K562 (cell line): ENCODE measurements around the gene ZMYND19. TPM values are rescaled to one million over a fixed set of nuclear protein-coding genes. Genes with fewer than 3 reads are reported as not detected.

ENCODE experiments used
- E2F3 ChIP-seq: fragments of 250-450 bp; sonication (Bioruptor Pico); IDR thresholded peaks from 2 replicates; pipeline ENCODE4 v1.4.0; 2020; ENCODE audit warnings: mild to moderate bottlenecking
- ELF1 ChIP-seq: fragments of 200-800 bp; sonication (Bioruptor generic); IDR thresholded peaks from 2 replicates; pipeline ENCODE4 v1.6.1; 2016; ENCODE audit warnings: missing genetic modification characterization, missing compliant biosample characterization
- IRF2 ChIP-seq: sonication (generic); formaldehyde crosslinking; IDR thresholded peaks from 2 replicates; pipeline ENCODE4 v1.8.1; 2022; ENCODE audit warnings: mild to moderate bottlenecking, missing genetic modification reagents
- MXD1 ChIP-seq: fragments of 250-450 bp; sonication (Bioruptor Pico); IDR thresholded peaks from 2 replicates; pipeline ENCODE4 v1.8.0; 2021; ENCODE audit warnings: borderline replicate concordance, mild to moderate bottlenecking, moderate library complexity; ENCODE audit not compliant: poor library complexity, severe bottlenecking
- NELFE ChIP-seq: IDR thresholded peaks from 2 replicates; pipeline ENCODE4 v1.6.1; 2011; ENCODE audit warnings: mild to moderate bottlenecking; ENCODE audit not compliant: insufficient read depth, insufficient read length
- PHB ChIP-seq: fragments of 250-450 bp; sonication (Bioruptor Pico); IDR thresholded peaks from 2 replicates; pipeline ENCODE4 v1.5.0; 2021
- RBBP5 ChIP-seq: fragments of 200-600 bp; sonication (generic); IDR thresholded peaks from 2 replicates; pipeline ENCODE4 v1.6.1; 2012; ENCODE audit warnings: borderline replicate concordance, mild to moderate bottlenecking, low read length, control low read depth, inconsistent platforms; ENCODE audit not compliant: insufficient read depth, poor library complexity, severe bottlenecking
- RFX1 ChIP-seq: fragments of 450-650 bp; IDR thresholded peaks from 2 replicates; pipeline ENCODE4 v1.6.1; 2016; ENCODE audit warnings: mild to moderate bottlenecking, moderate library complexity
- SP1 ChIP-seq: sonication (generic); formaldehyde crosslinking; IDR thresholded peaks from 2 replicates; pipeline ENCODE4 v1.8.1; 2022; ENCODE audit warnings: mild to moderate bottlenecking, missing genetic modification reagents
- TCF7L2 ChIP-seq: fragments of 150-350 bp; IDR thresholded peaks from 2 replicates; pipeline ENCODE4 v1.6.1; 2016; ENCODE audit warnings: low read depth, mild to moderate bottlenecking, low read length, moderate library complexity
- polyA plus RNA-seq, 8 experiments: library from polyadenylated mRNA; depleted of rRNA in 4 of 8; stranded (reverse) in 5 of 8; unstranded in 3 of 8; fragments of >200 nt; fragmentation: Nextera tagmentation in 2 of 8; fragmentation: Illumina TruSeq in 1 of 8; extraction: Ambion mirVana in 2 of 8; extraction: Trizol in 1 of 8; gene quantifications; 2 replicates each; pipeline versions ENCODE4 v1.2.1 to v1.2.3, GENCODE V29; 2011 to 2014; ENCODE audit warnings: inconsistent platforms in 1 of 8, missing spikeins in 1 of 8
- total RNA-seq, 7 experiments: library from RNA; depleted of rRNA in 6 of 7; stranded (reverse); fragments of >200 nt in 6 of 7; fragmentation: Illumina TruSeq in 2 of 7; extraction: Trizol in 2 of 7; gene quantifications; 2 replicates each; pipeline versions ENCODE4 v1.2.1 to v1.2.3, GENCODE V29; 2011 to 2021; ENCODE audit warnings: low replicate concordance in 1 of 7
- TF ChIP-seq, protein P1 (sequence below): fragments of 250-450 bp; sonication (Bioruptor Pico); IDR thresholded peaks from 2 replicates; pipeline ENCODE4 v1.5.0; 2022; ENCODE audit warnings: mild to moderate bottlenecking
- TF ChIP-seq, protein P2 (sequence below), 2 experiments: fragments of 450-650 bp; formaldehyde crosslinking in 1 of 2; IDR thresholded peaks; 2 replicates each; pipeline versions ENCODE4 v1.4.0 to v1.6.1; 2014 to 2020; ENCODE audit warnings: mild to moderate bottlenecking in 2 of 2, borderline replicate concordance in 1 of 2, low read depth in 1 of 2

The ZMYND19 gene
- total and polyA plus RNA-seq, 9 of the 15 experiments (the other 6 are each of a cell fraction or from before 2014, with no cell fraction given): 1.0 to 86.7 (median 44.0) TPM

- TF ChIP-seq NELFE (no peak), RFX1 (no peak), ELF1 (tag) (no peak), PHB (no peak), E2F3 (CRISPR knock-in tag) (no peak), MXD1 (no peak), IRF2 (CRISPR knock-in tag) (no peak), RBBP5 (no peak), SP1 (CRISPR knock-in tag) (0 out of 2 replicates have a peak, but pooled peaks have one; percentile 24), TCF7L2 (no peak)
- TF ChIP-seq, protein P1, sequence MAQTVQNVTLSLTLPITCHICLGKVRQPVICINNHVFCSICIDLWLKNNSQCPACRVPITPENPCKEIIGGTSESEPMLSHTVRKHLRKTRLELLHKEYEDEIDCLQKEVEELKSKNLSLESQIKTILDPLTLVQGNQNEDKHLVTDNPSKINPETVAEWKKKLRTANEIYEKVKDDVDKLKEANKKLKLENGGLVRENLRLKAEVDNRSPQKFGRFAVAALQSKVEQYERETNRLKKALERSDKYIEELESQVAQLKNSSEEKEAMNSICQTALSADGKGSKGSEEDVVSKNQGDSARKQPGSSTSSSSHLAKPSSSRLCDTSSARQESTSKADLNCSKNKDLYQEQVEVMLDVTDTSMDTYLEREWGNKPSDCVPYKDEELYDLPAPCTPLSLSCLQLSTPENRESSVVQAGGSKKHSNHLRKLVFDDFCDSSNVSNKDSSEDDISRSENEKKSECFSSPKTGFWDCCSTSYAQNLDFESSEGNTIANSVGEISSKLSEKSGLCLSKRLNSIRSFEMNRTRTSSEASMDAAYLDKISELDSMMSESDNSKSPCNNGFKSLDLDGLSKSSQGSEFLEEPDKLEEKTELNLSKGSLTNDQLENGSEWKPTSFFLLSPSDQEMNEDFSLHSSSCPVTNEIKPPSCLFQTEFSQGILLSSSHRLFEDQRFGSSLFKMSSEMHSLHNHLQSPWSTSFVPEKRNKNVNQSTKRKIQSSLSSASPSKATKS (CRISPR knock-in tag): no peak
- TF ChIP-seq, protein P2, sequence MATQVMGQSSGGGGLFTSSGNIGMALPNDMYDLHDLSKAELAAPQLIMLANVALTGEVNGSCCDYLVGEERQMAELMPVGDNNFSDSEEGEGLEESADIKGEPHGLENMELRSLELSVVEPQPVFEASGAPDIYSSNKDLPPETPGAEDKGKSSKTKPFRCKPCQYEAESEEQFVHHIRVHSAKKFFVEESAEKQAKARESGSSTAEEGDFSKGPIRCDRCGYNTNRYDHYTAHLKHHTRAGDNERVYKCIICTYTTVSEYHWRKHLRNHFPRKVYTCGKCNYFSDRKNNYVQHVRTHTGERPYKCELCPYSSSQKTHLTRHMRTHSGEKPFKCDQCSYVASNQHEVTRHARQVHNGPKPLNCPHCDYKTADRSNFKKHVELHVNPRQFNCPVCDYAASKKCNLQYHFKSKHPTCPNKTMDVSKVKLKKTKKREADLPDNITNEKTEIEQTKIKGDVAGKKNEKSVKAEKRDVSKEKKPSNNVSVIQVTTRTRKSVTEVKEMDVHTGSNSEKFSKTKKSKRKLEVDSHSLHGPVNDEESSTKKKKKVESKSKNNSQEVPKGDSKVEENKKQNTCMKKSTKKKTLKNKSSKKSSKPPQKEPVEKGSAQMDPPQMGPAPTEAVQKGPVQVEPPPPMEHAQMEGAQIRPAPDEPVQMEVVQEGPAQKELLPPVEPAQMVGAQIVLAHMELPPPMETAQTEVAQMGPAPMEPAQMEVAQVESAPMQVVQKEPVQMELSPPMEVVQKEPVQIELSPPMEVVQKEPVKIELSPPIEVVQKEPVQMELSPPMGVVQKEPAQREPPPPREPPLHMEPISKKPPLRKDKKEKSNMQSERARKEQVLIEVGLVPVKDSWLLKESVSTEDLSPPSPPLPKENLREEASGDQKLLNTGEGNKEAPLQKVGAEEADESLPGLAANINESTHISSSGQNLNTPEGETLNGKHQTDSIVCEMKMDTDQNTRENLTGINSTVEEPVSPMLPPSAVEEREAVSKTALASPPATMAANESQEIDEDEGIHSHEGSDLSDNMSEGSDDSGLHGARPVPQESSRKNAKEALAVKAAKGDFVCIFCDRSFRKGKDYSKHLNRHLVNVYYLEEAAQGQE (IDR thresholded peaks at IDR 0.05; ENCODE audit: borderline replicate concordance): peak; percentile 76
- TF ChIP-seq, protein P2 (CRISPR knock-in tag; IDR thresholded peaks at IDR 0.05; ENCODE audit: low read depth): no peak
These were observed 55.8 kb downstream of the ZMYND19 start (continued) for GRCh38 chr9:137534256-137535119.
